ENCODE data around the gene MEPCE. TPM values are rescaled to one million over a fixed set of nuclear protein-coding genes. Genes with fewer than 3 reads are reported as not detected.
A peak's percentile ranks its signal among the peaks of the same experiment; 100 is the strongest.

MEPCE gene
- total and polyA plus RNA-seq, 9 of the 15 experiments (the other 6 are each of a cell fraction or from before 2014, with no cell fraction given), result 10.9 to 76.3 (median 44.1) TPM

- TF ChIP-seq FOXP4 (CRISPR knock-in tag; IDR thresholded peaks at IDR 0.05; ENCODE audit: borderline replicate concordance), result peak; percentile 61; the same call in 1 of the 2 replicates
- TF ChIP-seq ZNF76 (CRISPR knock-in tag; IDR thresholded peaks at IDR 0.05; ENCODE audit: borderline replicate concordance), result peak; percentile 72; the same call in 1 of the 2 replicates
- TF ChIP-seq TAF15 (IDR thresholded peaks at IDR 0.05; ENCODE audit: low read depth, low read length), result no peak
- peak; percentile 74; the same call in 1 of the 2 replicates for TF ChIP-seq RUNX1 (IDR thresholded peaks at IDR 0.05; ENCODE audit: low read depth)
- TF ChIP-seq ZEB2 (IDR thresholded peaks at IDR 0.05), result peak; percentile 93
- TF ChIP-seq ZKSCAN1 (IDR thresholded peaks at IDR 0.05; ENCODE audit: low read depth, low read length), result no peak
- TF ChIP-seq MAZ (CRISPR knock-in tag; conservative IDR thresholded peaks at IDR 0.05 in 1 of 2, IDR thresholded peaks at IDR 0.05 in 1 of 2), result peak; percentile 84 to 85; a peak in 3 of 4 replicates
- TF ChIP-seq CREB5 (CRISPR knock-in tag; IDR thresholded peaks at IDR 0.05), result 0 out of 2 replicates have a peak, but pooled peaks have one; percentile 38
- TF ChIP-seq TCF7 (IDR thresholded peaks at IDR 0.05; ENCODE audit: borderline replicate concordance), result no peak
- TF ChIP-seq NCOA1 (IDR thresholded peaks at IDR 0.05; ENCODE audit: low read depth), result peak; percentile 84; the same call in 1 of the 2 replicates
- TF ChIP-seq YY1 (IDR thresholded peaks at IDR 0.05; ENCODE audit: borderline replicate concordance in 1 of 3, control insufficient read depth in 1 of 3, extremely low read depth in 1 of 3, insufficient read depth in 3 of 3, insufficient read length in 1 of 3, insufficient replicate concordance in 2 of 3, low read depth in 1 of 3, low read length in 2 of 3), result peak in 1 of 3 experiments; percentile 25
- TF ChIP-seq FOXM1 (IDR thresholded peaks at IDR 0.05; ENCODE audit: low read depth), result peak; percentile 7; the same call in 1 of the 2 replicates
- TF ChIP-seq FOXM1 (CRISPR knock-in tag; IDR thresholded peaks at IDR 0.05; ENCODE audit: low read depth), result no peak
Measured at GRCh38 chr7:100444311-100445278, 15.0 kb downstream of the MEPCE start (continued).
